GM19239 (cell line): Measurements from ENCODE around the gene DNAJC16.

Experiments
- DNase-seq: peaks from one replicate; pipeline ENCODE4 v3.0.0; 2011; ENCODE audit warnings: low spot score; ENCODE audit not compliant: insufficient read length
- FAIRE-seq: peaks from 2 replicates; lab custom pipeline; 2011; peaks lifted over from hg19 to GRCh38; lab: Jason Lieb, UNC

DNAJC16 gene

GRCh38 chr1:15617173-15618076 is 90.8 kb downstream of the DNAJC16 start, which contains the start of gene DDI2:
TSS of gene DDI2 (plus strand) at chr1:15617458. CDS start at chr1:15617671, 213 bp downstream.
- DNase-seq (peak; percentile 85), FAIRE-seq (peak; percentile 96)

DNA sequence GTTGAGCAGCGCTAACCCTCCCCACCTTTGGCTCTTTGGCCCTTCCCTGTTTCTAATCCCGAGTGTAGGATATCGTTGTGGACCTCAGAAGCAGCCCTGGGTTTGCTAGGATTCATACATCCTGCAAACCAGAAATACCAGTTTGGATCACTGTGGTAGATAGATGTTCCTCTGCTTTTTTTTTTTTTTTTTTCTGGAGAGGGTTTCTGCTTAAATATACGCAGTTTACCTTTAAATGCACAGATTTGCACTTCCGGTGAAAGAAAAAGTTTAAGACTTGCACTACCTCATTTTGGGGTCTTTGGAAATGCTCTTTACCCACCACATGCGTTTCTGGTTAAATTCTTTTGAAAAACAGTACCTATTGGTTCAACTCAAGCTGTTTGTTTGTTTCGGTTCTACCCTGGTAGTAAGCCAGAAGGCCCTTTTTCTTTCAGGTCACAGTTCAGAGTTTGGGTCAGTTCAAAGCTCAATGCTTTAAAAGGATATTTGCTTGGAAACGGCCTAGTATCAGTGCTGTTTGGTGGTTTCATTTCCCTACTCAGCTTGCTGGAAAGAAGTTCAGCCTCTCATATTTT is 91.5 kb downstream of the DNAJC16 start:
- peak; percentile 53 for DNase-seq
- peak; percentile 80 for FAIRE-seq

- FAIRE-seq (no peak), DNase-seq (no peak)
Measured at GRCh38 chr1:15618655-15619525, 92.2 kb downstream of the DNAJC16 start.

DNA sequence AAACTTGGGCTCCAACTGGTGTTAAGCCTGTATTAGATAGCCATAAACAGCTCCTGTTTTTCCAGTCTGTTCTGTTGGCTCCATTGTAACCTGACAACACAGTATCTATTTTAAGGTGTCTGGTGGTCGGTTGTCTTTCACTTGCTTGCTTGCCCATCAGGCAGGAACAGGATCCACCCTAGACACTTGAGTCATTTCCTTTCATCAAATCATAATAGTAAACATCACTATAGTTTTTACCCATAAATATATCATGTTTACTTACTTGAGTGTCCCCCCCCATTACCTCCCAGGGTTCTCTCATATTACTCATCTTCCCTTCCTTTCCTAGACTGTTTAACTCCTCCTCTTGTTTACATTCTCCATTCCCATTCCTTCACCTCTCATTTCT is 93.5 kb downstream of the DNAJC16 start:
- no peak for DNase-seq
- no peak for FAIRE-seq

DNA sequence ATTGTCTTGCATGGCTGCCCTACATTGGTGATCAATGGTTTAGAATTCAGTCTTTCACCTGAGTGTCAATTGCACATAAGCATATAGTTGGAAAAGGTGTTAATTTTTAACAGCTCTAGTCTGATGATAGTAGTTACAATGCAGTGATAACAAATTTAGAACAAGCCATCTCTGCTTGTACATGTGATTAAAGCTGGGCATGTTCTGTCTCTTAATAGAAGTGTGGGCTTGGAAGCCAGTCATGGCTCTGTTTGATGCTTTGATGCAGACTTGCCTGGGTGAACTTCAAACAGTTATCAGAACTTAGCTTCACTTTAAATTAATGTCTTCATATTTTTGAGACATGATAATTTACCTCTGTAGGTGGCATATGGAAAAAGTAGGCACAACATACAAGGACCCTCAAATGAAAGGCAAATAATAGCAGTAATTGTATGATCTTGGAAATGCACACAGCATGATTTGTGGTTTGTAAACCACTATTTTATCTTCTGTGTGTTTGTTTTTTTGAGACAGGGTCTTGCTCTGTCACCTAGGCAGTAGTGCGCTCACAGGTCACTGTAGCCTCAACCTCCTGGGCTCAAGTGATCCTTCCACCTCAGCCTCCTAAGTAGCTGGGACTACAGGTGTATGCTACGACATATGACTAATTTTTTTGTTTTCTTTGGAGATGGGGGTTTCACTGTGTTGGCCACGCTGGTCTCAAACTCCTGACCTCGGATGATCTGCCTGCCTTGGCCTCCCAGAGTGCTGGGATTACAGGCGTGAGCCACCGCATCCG is 94.4 kb downstream of the DNAJC16 start:
- no peak for FAIRE-seq
- DNase-seq = no peak

DNA sequence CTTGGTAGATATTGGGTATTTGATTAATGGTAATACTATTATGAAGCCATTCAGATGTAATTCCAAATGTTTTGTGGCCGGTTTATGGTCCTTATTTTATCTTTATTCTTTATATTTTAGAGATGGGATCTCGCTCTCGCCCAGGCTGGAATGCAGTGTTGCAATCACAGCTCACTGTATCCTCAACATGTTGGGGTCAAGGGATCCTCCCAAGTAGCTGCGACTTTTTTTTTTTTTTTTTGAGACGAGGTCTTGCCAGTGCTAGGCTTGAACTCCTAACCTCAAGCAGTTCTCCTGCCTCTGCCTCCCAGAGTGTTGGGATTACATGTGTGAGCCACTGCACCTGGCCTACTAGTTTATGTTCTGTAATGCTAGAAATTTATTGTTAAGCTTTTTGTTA is 95.3 kb downstream of the DNAJC16 start:
- no peak for FAIRE-seq
- DNase-seq = no peak

DNA sequence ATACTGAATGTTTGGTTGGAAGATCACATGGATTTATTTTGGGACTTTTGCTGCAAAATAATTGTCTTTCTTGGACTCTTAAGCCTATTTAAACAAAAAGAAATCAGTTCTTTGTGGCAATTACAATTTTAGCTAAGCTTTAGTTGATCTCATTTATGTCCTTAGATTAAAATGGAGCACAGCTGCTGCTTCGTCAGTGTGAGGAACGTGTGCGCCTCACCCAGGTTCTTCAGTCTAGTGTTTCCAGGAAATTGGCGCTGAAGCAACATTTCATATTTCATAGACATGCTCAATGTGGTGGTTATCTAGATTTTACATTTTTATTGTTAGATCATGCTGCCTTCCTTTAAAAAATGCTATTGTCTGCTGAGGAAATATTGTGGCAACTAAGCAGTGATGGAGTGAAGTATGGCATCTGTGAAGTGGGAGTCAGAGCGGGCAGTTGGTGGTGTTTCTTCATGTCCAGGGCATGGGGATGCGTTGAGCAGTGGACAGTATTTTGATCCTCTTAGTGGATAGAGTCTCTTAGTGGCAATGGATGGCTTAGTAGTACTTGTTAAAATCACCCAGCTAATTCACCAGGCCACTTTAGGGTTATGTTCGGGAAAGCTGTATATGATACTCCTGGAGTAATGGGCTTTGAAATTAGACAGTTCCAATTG is 96.2 kb downstream of the DNAJC16 start:
- no peak for DNase-seq
- FAIRE-seq = no peak

DNA sequence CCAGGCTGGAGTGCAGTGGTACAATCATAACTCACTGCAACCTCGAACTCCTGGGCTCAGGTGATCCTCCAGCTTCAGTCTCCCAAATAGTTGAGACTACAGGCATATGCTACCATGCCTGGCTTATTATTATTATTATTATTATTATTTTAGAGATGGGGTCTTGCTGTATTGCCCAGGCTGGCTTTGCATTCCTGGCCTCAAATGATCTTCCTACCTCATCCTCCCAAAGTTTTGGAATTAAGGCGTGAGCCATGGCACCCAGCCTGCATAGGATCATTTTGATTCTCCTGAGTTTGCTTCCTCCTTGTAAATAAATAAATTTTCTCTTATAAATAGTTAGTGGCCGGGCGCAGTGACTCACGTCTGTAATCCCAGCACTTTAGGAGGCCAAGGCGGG is 96.8 kb downstream of the DNAJC16 start:
- DNase-seq (no peak), FAIRE-seq (no peak)

GRCh38 chr1:15624133-15624714 is 97.6 kb downstream of the DNAJC16 start:
- FAIRE-seq (no peak), DNase-seq (no peak)

DNA sequence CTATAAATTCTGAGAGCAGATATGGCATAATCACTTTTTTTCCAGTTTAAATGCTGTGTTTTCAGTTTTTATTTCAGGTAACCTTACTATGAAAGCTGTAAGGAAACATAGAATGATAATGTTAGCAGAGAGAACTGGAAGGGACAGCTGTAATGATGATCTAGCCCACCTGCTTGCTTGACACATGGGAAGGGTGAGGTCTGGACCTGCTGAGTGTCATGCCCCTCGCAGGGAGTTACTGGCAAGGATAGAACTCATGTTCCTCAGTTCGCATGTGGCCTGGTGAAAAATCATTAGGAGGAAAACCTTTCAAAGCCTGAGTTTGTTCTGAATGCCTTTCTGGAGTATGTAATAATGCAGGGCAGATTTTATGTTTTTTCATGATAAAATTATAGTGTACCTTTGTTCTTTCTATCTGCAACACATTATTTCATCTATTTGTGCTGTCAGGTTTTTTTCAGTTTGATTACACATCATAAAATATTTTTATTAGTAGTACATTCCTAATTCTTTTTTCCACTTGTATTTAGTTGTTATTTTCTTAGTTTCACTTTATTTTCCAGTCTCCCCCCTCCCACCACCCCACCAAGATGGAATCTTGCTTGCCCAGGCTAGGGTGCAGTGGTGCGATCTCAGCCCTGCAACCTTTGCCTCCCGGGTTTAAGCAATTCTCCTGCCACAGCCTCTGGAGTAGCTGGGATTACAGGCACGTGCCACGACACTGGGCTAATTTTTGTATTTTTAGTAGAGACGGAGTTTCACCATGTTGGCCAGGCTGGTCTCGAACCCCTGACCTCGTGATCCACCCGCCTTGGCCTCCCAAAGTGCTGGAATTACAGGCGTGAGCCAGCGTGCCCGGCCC is 98.6 kb downstream of the DNAJC16 start:
- no peak for FAIRE-seq
- no peak for DNase-seq
